H1 (cell line): ENCODE measurements around the gene PLCB4. TPM values are rescaled to one million over a fixed set of nuclear protein-coding genes. Genes with fewer than 3 reads are reported as not detected.

Experiments
- CTCF ChIA-PET: fragments of 300-600 bp; sonication (Branson Sonifier 250); formaldehyde crosslinking; loops from one replicate; lab custom pipeline; 2021; ENCODE audit not compliant: partially characterized antibody; lab: Charles Lee
- POLR2A ChIA-PET: fragments of 300-600 bp; sonication (Branson Sonifier 250); formaldehyde crosslinking; loops from one replicate; lab custom pipeline; 2021; ENCODE audit warnings: inconsistent platforms; ENCODE audit not compliant: partially characterized antibody; lab: Charles Lee
- DNase-seq, 2 experiments: peaks; one replicate each; pipeline versions ENCODE4 v3.0.0 to v3.0.0-alpha.2; 2010 to 2022; ENCODE audit warnings: low spot score in 2 of 2, low read depth in 1 of 2, mixed read lengths in 1 of 2
- FAIRE-seq: peaks from 2 replicates; lab custom pipeline; 2011; peaks lifted over from hg19 to GRCh38; lab: Jason Lieb, UNC
- H2AFZ ChIP-seq: 2 replicates; pipeline ENCODE4 v1.8.1; 2012; ENCODE audit warnings: low read length, inconsistent platforms
- H2AK5ac ChIP-seq: 2 replicates; pipeline ENCODE4 v1.6.1; 2013; ENCODE audit warnings: low read depth, low read length
- H2BK120ac ChIP-seq: replicated peaks from 2 replicates; pipeline ENCODE3; 2013; ENCODE audit warnings: low read depth, low read length, inconsistent platforms
- H2BK12ac ChIP-seq: 2 replicates; pipeline ENCODE4 v1.6.1; 2013; ENCODE audit warnings: low read depth, low read length
- H2BK15ac ChIP-seq: 2 replicates; pipeline ENCODE4 v1.6.1; 2013; ENCODE audit warnings: low read length
- H2BK20ac ChIP-seq: 2 replicates; pipeline ENCODE4 v1.6.1; 2013; ENCODE audit warnings: low read length
- H2BK5ac ChIP-seq: 2 replicates; pipeline ENCODE4 v1.6.1; 2013; ENCODE audit warnings: low read depth, low read length
- H3K14ac ChIP-seq: 2 replicates; pipeline ENCODE4 v1.6.1; 2013; ENCODE audit warnings: inconsistent platforms; ENCODE audit not compliant: insufficient read length
- H3K18ac ChIP-seq: 2 replicates; pipeline ENCODE4 v1.6.1; 2013; ENCODE audit warnings: low read length; ENCODE audit errors: extremely low read depth
- H3K23ac ChIP-seq: 2 replicates; pipeline ENCODE4 v1.6.1; 2013; ENCODE audit warnings: inconsistent platforms; ENCODE audit not compliant: insufficient read length
- H3K23me2 ChIP-seq: 2 replicates; pipeline ENCODE4 v1.6.1; 2013; ENCODE audit warnings: low read depth, low read length
- H3K27ac ChIP-seq: 2 replicates; pipeline ENCODE4 v1.6.1; 2011; ENCODE audit warnings: low read depth, low read length, inconsistent platforms
- H3K27me3 ChIP-seq, 4 experiments: replicated peaks in 1 of 4; 1 replicate in 1 of 4; 2 replicates in 3 of 4; pipeline versions ENCODE4 v1.6.1 to v1.8.1; 2011 to 2013; ENCODE audit warnings: low read length in 3 of 4, mild to moderate bottlenecking in 3 of 4, inconsistent platforms in 2 of 4, mixed read lengths in 2 of 4, moderate library complexity in 1 of 4; ENCODE audit not compliant: control insufficient read depth in 3 of 4, insufficient read depth in 3 of 4; ENCODE audit errors: extremely low read depth in 1 of 4
- H3K36me3 ChIP-seq, 4 experiments: 2 replicates each; pipeline versions ENCODE4 v1.6.1 to v1.8.1; 2011 to 2013; ENCODE audit warnings: mild to moderate bottlenecking in 4 of 4, low read length in 3 of 4, moderate library complexity in 2 of 4, control low read depth in 1 of 4, inconsistent platforms in 1 of 4; ENCODE audit not compliant: insufficient read depth in 4 of 4, control insufficient read depth in 2 of 4
- H3K4ac ChIP-seq: replicated peaks from 2 replicates; pipeline ENCODE3; 2013; ENCODE audit warnings: low read length, low read depth, mixed read lengths, inconsistent platforms; ENCODE audit not compliant: insufficient read length
- H3K4me1 ChIP-seq, 4 experiments: replicated peaks in 1 of 4; 1 replicate in 1 of 4; 2 replicates in 3 of 4; pipeline versions ENCODE4 v1.6.1 to v1.8.1; 2011 to 2013; ENCODE audit warnings: low read length in 3 of 4, inconsistent platforms in 2 of 4, mixed read lengths in 1 of 4; ENCODE audit not compliant: insufficient read depth in 4 of 4, control insufficient read depth in 3 of 4
- H3K4me2 ChIP-seq, 2 experiments: 2 replicates each; pipeline versions ENCODE4 v1.6.1 to v1.8.1; 2011 to 2013; ENCODE audit warnings: low read depth in 2 of 2, low read length in 2 of 2, control low read depth in 1 of 2, inconsistent platforms in 1 of 2, mild to moderate bottlenecking in 1 of 2; ENCODE audit not compliant: insufficient read depth in 1 of 2
- H3K4me3 ChIP-seq, 4 experiments: fragments of 200-600, 300-600 bp in 1 of 4; sonication (generic), shearing (Covaris generic), sonication (Bioruptor Twin) in 1 of 4; 2 replicates each; pipeline versions ENCODE4 v1.5.1 to v1.8.1; 2011 to 2016; ENCODE audit warnings: low read length in 4 of 4, low read depth in 3 of 4, control low read depth in 2 of 4, inconsistent platforms in 2 of 4, mild to moderate bottlenecking in 2 of 4, mixed read lengths in 1 of 4, moderate library complexity in 1 of 4; ENCODE audit not compliant: insufficient read depth in 2 of 4; ENCODE audit errors: extremely low read depth in 1 of 4
- H3K56ac ChIP-seq: replicated peaks from 2 replicates; pipeline ENCODE3; 2013; ENCODE audit warnings: low read depth, mild to moderate bottlenecking, mixed read lengths, low read length, inconsistent platforms; ENCODE audit not compliant: insufficient read length
- H3K79me1 ChIP-seq: 2 replicates; pipeline ENCODE4 v1.6.1; 2013; ENCODE audit warnings: low read depth, low read length, control low read depth
- H3K79me2 ChIP-seq, 2 experiments: 2 replicates each; pipeline versions ENCODE4 v1.6.1 to v1.8.1; 2012 to 2013; ENCODE audit warnings: low read length in 2 of 2, mild to moderate bottlenecking in 2 of 2, inconsistent platforms in 1 of 2; ENCODE audit not compliant: insufficient read depth in 2 of 2, control insufficient read depth in 1 of 2
- H3K9ac ChIP-seq, 4 experiments: replicated peaks in 1 of 4; 1 replicate in 1 of 4; 2 replicates in 3 of 4; pipeline versions ENCODE4 v1.6.1 to v1.8.1; 2011 to 2013; ENCODE audit warnings: low read depth in 3 of 4, low read length in 3 of 4, control low read depth in 2 of 4, mild to moderate bottlenecking in 2 of 4, moderate library complexity in 2 of 4, inconsistent platforms in 1 of 4; ENCODE audit errors: extremely low read depth in 1 of 4
- H3K9me3 ChIP-seq, 2 experiments: 2 replicates each; pipeline versions ENCODE4 v1.6.1 to v1.8.1; 2012 to 2013; ENCODE audit warnings: mild to moderate bottlenecking in 2 of 2, moderate library complexity in 2 of 2, control low read depth in 1 of 2, inconsistent platforms in 1 of 2, low read depth in 1 of 2, low read length in 1 of 2, mixed read lengths in 1 of 2; ENCODE audit not compliant: insufficient read depth in 2 of 2
- H4K20me1 ChIP-seq, 2 experiments: replicated peaks in 1 of 2; 2 replicates each; pipeline versions ENCODE3 to v1.8.1; 2011 to 2013; ENCODE audit warnings: inconsistent platforms in 2 of 2, low read length in 2 of 2, mild to moderate bottlenecking in 1 of 2; ENCODE audit not compliant: insufficient read depth in 2 of 2, control insufficient read depth in 1 of 2
- H4K5ac ChIP-seq: 2 replicates; pipeline ENCODE4 v1.6.1; 2013; ENCODE audit warnings: low read length, low read depth, mixed read lengths, inconsistent platforms; ENCODE audit not compliant: insufficient read length
- H4K8ac ChIP-seq: 2 replicates; pipeline ENCODE4 v1.8.0; 2013; ENCODE audit warnings: mild to moderate bottlenecking, moderate library complexity, low read length, inconsistent platforms; ENCODE audit not compliant: insufficient read depth; ENCODE audit errors: extremely low read depth
- H4K91ac ChIP-seq: replicated peaks from 2 replicates; pipeline ENCODE3; 2013; ENCODE audit warnings: low read length, mixed read lengths, inconsistent platforms; ENCODE audit not compliant: insufficient read length
- CBX8 ChIP-seq: fragments of 300-800, 300-1000 bp; sonication (generic); IDR thresholded peaks from 2 replicates; pipeline ENCODE4 v1.7.1; 2016; ENCODE audit warnings: low read depth, low read length, borderline replicate concordance
- MAFK ChIP-seq: IDR thresholded peaks from 2 replicates; pipeline ENCODE4 v1.6.1; 2012; ENCODE audit warnings: low read depth, mild to moderate bottlenecking, improper control_type of control experiment, low read length
- PHF8 ChIP-seq: fragments of 200-600 bp; sonication (generic); conservative IDR thresholded peaks from 2 replicates; pipeline ENCODE4 v1.7.1; 2012; ENCODE audit warnings: low read depth, mild to moderate bottlenecking, inconsistent platforms, low read length, moderate library complexity
- SP4 ChIP-seq: IDR thresholded peaks from 2 replicates; pipeline ENCODE4 v1.6.1; 2012; ENCODE audit warnings: low read length, inconsistent platforms
- SRF ChIP-seq: IDR thresholded peaks from 2 replicates; pipeline ENCODE4 v1.6.1; 2011; ENCODE audit warnings: mild to moderate bottlenecking, low read depth, low read length, moderate library complexity
- TBP ChIP-seq: IDR thresholded peaks from 2 replicates; pipeline ENCODE4 v1.6.1; 2011; ENCODE audit warnings: low read depth, low read length, improper control_type of control experiment
- WGBS, 2 experiments: shearing (Covaris generic) in 1 of 2; methylation state at CpG; one replicate each; pipeline versions ENCODE4 v1.1.6 to v1.1.7; 2013 to 2015; ENCODE audit warnings: low lambda C conversion rate in 2 of 2, mixed read lengths in 2 of 2, inconsistent platforms in 1 of 2, low coverage in 1 of 2, missing lambda C conversion rate in 1 of 2; ENCODE audit not compliant: insufficient replicate concordance in 2 of 2, insufficient coverage in 1 of 2, insufficient read length in 1 of 2; ENCODE audit errors: extremely low coverage in 1 of 2, missing lambda C conversion rate in 1 of 2; 5-methylcytosine and 5-hydroxymethylcytosine counted together
- polyA plus RNA-seq, 7 experiments: library from polyadenylated mRNA; depleted of rRNA in 3 of 7; stranded (reverse) in 5 of 7; unstranded in 2 of 7; fragments of >200 nt in 5 of 7; fragments of 200-250 nt in 2 of 7; gene quantifications; 1 replicate in 5 of 7; 2 replicates in 1 of 7; 4 replicates in 1 of 7; pipeline versions ENCODE4 v1.2.1 to v1.2.3, GENCODE V29; 2011 to 2013; ENCODE audit warnings: missing spikeins in 2 of 7, mixed read lengths in 2 of 7
- total RNA-seq: library from RNA; stranded (reverse); fragmentation: NEBNext Ultra II Directional; extraction: Animal tissue kit (Norgen Biotek cat#: 25700); gene quantifications from 2 replicates; pipeline ENCODE4 v1.2.1, GENCODE V29; 2021

PLCB4 gene
- total and polyA plus RNA-seq, 2 of the 8 experiments (the other 6 are each of a cell fraction or from before 2014, with no cell fraction given) = 3.2 to 14.1 TPM

DNA sequence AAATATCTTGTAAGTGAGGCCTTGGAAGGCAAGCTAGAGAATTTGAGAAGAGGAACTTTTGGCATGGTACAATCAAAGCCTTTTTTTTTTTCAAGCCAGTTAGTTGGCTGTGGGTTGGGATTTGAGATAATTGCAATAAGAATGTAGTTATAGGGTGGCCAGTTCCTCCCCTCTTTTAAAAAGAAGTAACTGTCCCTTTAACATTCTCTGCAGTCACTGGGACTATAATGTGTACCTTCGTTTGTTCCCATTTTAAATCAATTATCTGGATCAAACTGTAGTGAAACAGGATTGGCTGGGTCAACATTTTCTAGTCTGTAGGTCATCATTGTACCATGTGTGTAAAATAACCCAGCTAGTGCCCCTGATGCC is 233.2 kb downstream of the PLCB4 start:
- H2AK5ac ChIP-seq = no peak overlapping the region
- H2BK12ac ChIP-seq = no peak overlapping the region
- H3K79me2 ChIP-seq = no peaks in the 10 kb centered on the region
- no peak overlapping the region for H3K18ac ChIP-seq
- H4K91ac ChIP-seq = no peak overlapping the region
- no peak overlapping the region for H3K9ac ChIP-seq
- H2BK120ac ChIP-seq = no peak overlapping the region
- H3K4ac ChIP-seq = no peak overlapping the region
- no peak overlapping the region for H2BK5ac ChIP-seq
- H3K79me1 ChIP-seq = no peaks in the 10 kb centered on the region
- no peak overlapping the region for H2BK15ac ChIP-seq
- DNase-seq (no peak), FAIRE-seq (no peak)
- POLR2A ChIA-PET = no interaction called here
- no peak overlapping the region for H4K8ac ChIP-seq
- H3K4me3 ChIP-seq = no peak overlapping the region
- no peak overlapping the region for H3K56ac ChIP-seq
- WGBS, 2 experiments = 84% methylated on average over 1 of the region's 1 CpG; no CpG with 5 or more reads in 1 of the 2 experiments
- H2AFZ ChIP-seq = no peak overlapping the region
- H3K27me3 ChIP-seq = no peaks in the 10 kb centered on the region
- no peak overlapping the region for H4K5ac ChIP-seq
- no peak overlapping the region for H3K4me2 ChIP-seq
- no peaks in the 10 kb centered on the region for H3K23me2 ChIP-seq
- H3K4me1 ChIP-seq = no peaks in the 10 kb centered on the region
- TF ChIP-seq TBP (no peak), CBX8 (no peak), MAFK (no peak), PHF8 (no peak), SRF (no peak), SP4 (no peak)
- no peak overlapping the region for H3K23ac ChIP-seq
- CTCF ChIA-PET = no interaction called here
- H4K20me1 ChIP-seq = no peaks in the 10 kb centered on the region
- no peaks in the 10 kb centered on the region for H3K36me3 ChIP-seq
- no peak overlapping the region for H3K27ac ChIP-seq
- no peak overlapping the region for H2BK20ac ChIP-seq
- H3K14ac ChIP-seq = no peak overlapping the region
- H3K9me3 ChIP-seq = no peaks in the 10 kb centered on the region
